ENCODE data around the gene CCDC142.
"Not testable (repeated sequence)": the region's sequence is repeated elsewhere in the genome, so short reads cannot be mapped to it uniquely, and the experiment has no call there.

The CCDC142 gene

GRCh38 chr2:74462054-74462785 lies 20.6 kb downstream of the CCDC142 start:
- no peak for DNase-seq

DNA sequence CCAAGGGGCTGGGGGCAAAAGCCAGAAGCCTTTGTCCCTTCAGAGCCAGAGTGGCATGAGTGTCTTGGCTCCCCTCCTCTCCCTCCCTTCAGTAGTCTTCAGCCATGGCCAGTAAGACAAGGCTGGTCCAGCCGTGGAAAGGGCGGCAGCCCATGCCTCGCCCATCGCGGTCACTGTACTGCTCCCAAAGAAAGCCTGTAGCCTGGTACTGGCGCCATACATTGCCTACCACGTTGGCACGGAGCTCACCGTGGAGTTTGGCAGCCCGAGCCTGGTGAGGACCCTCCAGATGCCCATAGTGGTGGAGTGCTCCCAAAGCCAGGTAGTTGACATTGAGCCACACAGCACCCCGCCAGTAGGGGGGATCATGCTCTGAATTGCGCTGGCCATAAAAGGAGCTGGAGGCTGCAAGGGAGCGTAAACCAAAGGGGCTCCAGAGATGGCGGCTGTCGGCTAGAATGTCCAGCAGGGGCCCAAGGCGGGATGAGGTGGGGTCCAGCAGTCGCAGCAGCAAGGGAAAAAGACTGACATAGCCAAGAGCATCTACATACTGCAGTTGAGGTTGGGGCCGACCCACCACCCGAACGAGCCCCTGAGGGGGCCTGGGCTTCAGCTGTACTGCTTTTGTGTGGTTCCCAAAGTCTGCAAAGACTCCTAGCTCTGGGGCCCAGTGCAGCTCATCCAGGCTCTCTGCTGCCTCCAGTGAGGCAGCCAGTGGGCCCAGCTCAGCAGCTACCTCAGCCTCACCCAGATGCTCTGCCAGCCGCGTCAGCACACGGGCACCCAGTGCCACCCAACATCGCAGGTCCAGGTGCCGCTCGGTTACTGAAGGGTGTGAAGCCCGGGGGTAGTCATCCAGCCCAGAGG lies 21.4 kb downstream of the CCDC142 start:
- DNase-seq = no peak

DNA sequence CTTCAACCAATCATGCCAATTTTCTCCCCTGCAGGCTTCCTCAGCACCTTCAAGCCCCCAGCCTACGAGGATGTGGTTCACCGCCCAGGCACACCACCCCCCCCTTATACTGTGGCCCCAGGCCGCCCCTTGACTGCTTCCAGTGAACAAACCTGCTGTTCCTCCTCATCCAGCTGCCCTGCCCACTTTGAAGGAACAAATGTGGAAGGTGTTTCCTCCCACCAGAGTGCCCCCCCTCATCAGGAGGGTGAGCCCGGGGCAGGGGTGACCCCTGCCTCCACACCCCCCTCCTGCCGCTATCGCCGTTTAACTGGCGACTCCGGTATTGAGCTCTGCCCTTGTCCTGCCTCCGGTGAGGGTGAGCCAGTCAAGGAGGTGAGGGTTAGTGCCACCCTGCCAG lies 22.6 kb downstream of the CCDC142 start:
- not testable (repeated sequence) for DNase-seq

DNA sequence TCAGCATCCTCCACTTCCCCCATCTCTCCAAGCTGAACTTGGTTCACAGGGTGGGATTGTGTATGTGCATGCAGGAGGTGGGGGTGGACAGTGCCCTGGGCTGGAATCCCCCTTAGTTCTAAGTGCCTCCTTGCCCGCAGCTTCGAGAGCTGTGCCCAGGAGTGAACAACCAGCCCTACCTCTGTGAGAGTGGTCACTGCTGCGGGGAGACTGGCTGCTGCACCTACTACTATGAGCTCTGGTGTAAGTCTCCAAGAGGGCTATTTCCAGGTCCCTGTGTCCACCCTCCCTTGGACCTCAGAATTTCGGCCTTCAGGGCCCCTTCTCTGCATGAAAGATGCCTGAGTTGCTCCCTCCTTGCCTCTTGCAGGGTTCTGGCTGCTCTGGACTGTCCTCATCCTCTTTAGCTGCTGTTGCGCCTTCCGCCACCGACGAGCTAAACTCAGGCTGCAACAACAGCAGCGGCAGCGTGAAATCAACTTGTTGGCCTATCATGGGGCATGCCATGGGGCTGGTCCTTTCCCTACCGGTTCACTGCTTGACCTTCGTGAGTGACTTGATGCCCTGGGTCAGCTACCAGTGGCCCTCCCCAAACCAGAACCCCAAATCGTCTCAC lies 23.2 kb downstream of the CCDC142 start:
- not testable (repeated sequence) for DNase-seq

DNA sequence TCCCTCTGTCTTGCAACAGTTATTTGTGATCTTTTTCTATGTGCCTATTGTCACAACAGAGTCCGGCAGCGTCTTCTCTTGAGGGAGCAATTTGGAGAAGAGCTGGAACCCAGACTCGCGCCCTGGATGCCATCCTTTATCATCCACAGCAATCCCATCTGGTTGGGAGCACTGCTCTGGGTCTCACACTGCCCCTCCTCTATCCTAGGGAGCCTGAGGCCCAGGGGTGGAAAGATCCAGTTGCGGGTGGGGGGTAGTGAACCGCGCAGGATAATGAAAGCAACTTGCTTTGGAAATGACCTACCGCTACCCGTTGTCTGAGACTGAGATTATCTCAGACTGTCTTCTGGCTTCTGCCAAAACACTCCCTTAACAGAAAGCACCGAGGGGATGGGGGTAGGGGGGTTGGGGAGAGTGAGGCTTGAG lies 23.8 kb downstream of the CCDC142 start:
- no peak for DNase-seq

GRCh38 chr2:74458132-74458937 lies 24.5 kb downstream of the CCDC142 start, which contains the start of gene WBP1:
WBP1 (plus strand) TSS chr2:74458438; CDS start chr2:74458603, 165 bp downstream.
- peak; percentile 99 for DNase-seq

- peak; percentile 70 to 74 for DNase-seq
Measured at GRCh38 chr2:74457549-74458131, 25.2 kb downstream of the CCDC142 start.

DNA sequence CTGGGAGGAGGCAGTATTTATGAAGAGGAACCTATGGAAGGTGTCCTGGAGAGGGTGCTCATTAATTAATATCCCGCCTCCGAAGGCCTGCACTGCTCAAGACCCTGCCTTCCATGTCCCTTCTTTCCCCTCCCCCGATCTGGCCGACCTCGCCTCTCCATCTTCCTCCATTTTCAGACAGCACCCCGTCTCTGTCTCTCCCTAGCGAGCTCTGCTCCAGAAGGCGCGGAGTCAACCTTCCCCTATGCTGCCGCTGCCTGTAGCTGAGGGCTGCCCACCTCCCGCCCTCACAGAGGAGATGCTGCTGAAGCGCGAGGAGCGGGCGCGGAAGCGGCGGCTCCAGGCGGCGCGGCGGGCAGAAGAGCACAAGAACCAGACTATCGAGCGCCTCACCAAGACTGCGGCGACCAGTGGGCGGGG lies 25.7 kb downstream of the CCDC142 start:
- no peak for DNase-seq

DNA sequence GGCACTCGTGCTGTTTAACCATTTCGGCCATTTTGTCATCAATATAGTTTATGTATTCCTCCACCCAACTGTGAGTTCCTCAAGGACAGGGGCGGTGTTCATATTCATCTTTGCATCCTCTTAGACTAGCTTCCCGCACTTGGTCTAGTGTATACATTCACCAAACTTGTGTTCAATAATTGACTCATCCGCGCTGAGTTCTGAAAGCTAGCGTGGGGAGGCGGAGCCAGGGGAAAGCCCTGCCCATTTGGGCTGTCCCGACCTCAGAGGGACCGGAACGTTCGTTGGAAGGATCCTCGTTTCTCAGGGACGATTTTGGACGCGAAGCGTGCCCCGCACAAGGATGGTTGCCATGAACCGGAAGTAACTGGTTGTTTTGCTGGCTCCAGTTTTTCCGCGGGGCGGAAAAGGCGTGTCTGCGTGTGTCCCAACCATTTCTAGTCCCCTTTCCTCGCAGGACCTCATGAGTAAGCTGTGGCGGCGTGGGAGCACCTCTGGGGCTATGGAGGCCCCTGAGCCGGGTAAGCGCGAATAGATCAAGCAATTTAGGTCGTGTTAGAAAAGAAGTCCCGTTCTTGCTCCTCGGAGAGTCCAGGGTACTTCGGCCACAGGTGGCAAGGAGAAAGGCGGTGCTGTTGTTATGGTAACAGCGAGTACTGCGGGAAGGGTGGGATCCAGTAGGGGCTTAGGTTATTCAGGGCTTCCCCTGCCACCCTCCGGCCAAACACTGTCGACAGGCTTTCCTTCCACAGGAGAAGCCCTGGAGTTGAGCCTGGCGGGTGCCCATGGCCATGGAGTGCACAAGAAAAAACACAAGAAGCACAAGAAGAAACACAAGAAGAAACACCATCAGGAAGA lies 27.9 kb downstream of the CCDC142 start, which contains the start of gene INO80B:
TSS of gene INO80B (plus strand) at position 434 of the 858 bp plus-strand sequence. CDS start at position 464, 30 bp downstream.
- peak; percentile 93 to 97 for DNase-seq

GRCh38 chr2:74450570-74451190 lies 32.1 kb downstream of the CCDC142 start:
- DNase-seq = no peak

GRCh38 chr2:74448771-74449170 lies 34.0 kb downstream of the CCDC142 start:
- no peak for DNase-seq

- no peak for DNase-seq
Measured at GRCh38 chr2:74447230-74447999, 35.4 kb downstream of the CCDC142 start.

GRCh38 chr2:74444498-74445318 lies 38.1 kb downstream of the CCDC142 start:
- DNase-seq = no peak

DNA sequence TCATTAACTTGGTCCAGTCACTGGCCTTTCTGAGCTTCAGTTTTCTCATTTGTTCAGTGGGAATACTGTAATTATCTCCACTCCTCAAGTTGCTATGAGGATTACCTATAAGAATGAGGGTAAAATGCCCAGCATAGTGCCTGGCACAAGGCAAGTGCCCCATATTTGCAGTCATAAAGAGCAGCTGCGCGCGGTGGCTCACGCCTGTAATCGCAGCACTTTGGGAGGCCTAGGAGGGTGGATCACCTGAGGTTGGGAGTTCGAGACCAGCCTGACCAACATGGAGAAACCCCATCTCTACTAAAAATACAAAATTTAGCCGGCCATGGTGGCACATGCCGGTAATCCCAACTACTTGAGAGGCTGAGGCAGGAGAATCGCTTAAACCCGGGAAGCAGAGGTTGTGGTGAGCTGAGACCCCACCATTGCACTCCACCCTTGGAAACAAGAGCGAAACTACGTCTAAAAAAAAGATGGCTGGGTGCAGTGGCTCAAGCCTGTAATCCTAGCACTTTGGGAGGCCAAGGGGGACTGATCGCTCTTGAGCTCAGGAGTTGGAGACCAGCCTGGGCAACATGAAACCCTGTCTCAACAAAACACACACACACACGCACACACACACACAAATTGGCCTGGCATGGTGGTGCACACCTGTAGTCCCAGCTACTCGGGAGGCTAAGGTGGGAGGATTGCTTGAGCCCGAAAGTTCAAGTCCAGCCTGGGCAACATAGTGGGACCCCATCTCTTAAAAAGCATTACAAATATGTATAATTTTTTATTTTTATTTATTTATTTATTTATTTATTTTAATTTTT lies 40.1 kb downstream of the CCDC142 start:
- DNase-seq = not testable (repeated sequence)

DNA sequence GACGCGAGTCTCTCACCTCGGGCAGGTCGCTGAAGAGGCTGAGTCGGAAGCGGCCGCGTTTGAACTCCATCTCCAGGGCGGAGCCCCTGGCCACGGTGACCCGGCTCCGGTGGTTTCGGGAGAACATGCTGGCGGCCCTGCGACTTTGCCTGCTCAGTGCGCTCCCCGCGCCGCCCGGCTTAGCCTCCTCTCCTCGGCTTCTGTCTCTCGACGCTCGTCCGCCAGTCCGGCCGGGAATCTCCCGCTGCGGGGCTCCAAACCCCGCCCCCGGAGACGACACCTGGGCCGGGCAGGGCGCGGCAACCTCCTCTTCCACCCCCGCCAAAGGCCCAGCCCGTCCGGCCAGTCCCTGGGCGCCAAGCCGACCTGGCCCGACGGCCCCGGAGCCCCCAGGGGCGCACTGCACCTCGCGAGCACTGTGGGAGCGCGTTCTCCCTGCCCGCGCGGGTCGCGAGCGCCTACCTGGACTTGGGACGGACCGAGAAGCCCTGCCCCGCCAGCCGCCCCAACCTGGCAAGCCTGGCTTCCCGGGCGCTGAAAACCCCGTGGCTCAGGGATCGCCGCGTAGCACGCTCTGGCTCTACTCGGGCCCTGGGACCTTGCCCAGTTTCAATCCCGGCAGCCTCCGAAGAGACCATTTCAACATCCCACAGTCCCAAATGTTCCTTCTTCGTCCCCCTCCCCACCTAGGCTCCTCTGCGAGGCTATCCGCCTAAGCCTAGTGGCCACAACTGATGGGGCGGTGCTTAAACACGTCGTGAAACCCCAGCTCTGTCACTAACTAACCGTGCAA lies 40.9 kb downstream of the CCDC142 start, which contains the start of gene RTKN:
TSS of gene RTKN (minus strand) at position 248 of the 793 bp plus-strand sequence. CDS start at position 127, 121 bp downstream.
- peak; percentile 42 to 60 for DNase-seq

DNA sequence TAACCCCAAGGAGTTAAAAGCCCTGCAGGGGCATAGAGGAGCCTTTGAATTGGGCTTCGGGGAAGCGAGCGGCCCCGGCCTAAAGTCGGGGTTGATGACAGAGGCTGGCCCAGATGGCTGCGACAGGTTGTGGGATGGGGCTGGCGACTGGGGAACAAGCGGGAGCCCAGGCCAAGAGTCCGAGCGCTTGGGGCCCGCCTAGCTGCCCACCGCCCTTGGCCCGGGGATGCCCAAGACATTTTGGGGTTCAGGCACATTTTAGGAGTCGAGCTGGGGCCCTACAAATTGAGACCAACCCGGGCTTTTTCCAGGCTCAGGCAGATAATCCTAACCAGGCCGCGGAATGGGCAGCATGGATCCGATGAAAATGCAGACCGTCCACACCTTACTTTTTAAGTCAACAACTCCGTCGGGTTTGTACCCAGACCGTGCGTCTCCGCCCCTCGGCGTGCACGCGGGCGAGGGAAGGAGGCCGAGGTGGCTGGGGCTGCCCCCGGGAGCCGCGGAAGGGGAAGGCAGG lies 41.6 kb downstream of the CCDC142 start:
- no peak for DNase-seq
